Activated CD8-positive, alpha-beta T cell treated with anti-CD3 and anti-CD28 coated beads, Interleukin-2, amount 10 ng/mL, durations not matched to agents 7 days and 5 days (primary cell): ENCODE results near the gene PPP6R3. TPM values are rescaled to one million over a fixed set of nuclear protein-coding genes. Genes with fewer than 3 reads are reported as not detected.
"Not testable (repeated sequence)": the region's sequence is repeated elsewhere in the genome, so short reads cannot be mapped to it uniquely, and the experiment has no call there.

Experiments used
- ATAC-seq: fragments of 150-1000 bp; cut with Tn5 transposase; one replicate; pipeline ENCODE4 v1.10.0; 2021; ENCODE audit warnings: moderate library complexity
- CTCF ChIA-PET: fragments of 350-600 bp; sonication (Branson Sonifier 250); formaldehyde crosslinking; loops from one replicate; lab custom pipeline; 2021; ENCODE audit warnings: antibody characterized with exemption; lab: Charles Lee
- POLR2A ChIA-PET: fragments of 350-600 bp; sonication (Branson Sonifier 250); formaldehyde crosslinking; loops from one replicate; lab custom pipeline; 2021; ENCODE audit warnings: antibody characterized with exemption; lab: Charles Lee
- DNase-seq: peaks from one replicate; pipeline ENCODE4 v3.0.0-alpha.2; 2020
- H3K27ac Mint-ChIP-seq: one replicate; pipeline ENCODE4 v1.8.0; 2021; ENCODE audit warnings: mild to moderate bottlenecking, mixed read lengths
- H3K27me3 Mint-ChIP-seq: one replicate; pipeline ENCODE4 v1.8.0; 2021; ENCODE audit warnings: low read depth, mixed read lengths
- H3K36me3 Mint-ChIP-seq: one replicate; pipeline ENCODE4 v1.8.0; 2021; ENCODE audit warnings: low read depth, mixed read lengths
- H3K4me1 Mint-ChIP-seq: one replicate; pipeline ENCODE4 v1.8.0; 2021; ENCODE audit warnings: low read depth, mixed read lengths
- H3K4me3 Mint-ChIP-seq: one replicate; pipeline ENCODE4 v1.8.0; 2021; ENCODE audit warnings: mild to moderate bottlenecking, mixed read lengths
- H3K9me3 Mint-ChIP-seq: one replicate; pipeline ENCODE4 v1.8.0; 2022; ENCODE audit warnings: mixed read lengths; ENCODE audit not compliant: insufficient read depth
- total RNA-seq, 2 experiments: library from RNA; stranded (reverse); gene quantifications; one replicate each; pipeline ENCODE4 v1.2.3, GENCODE V29; 2021

PPP6R3 gene
- total RNA-seq, 2 experiments from 2014 or later = 114 to 120 TPM

- H3K9me3 Mint-ChIP-seq = peaks cover 5% of the 10 kb centered on the region
- peaks cover 4% of the 10 kb centered on the region for H3K4me1 Mint-ChIP-seq
- no peak overlapping the region for H3K4me3 Mint-ChIP-seq
- no peak for ATAC-seq
- POLR2A ChIA-PET = no interaction called here
- peaks cover 52% of the 10 kb centered on the region for H3K36me3 Mint-ChIP-seq
- no peaks in the 10 kb centered on the region for H3K27me3 Mint-ChIP-seq
- CTCF ChIA-PET = no interaction called here
- no peak overlapping the region for H3K27ac Mint-ChIP-seq
- no peak for DNase-seq
Measured at GRCh38 chr11:68424981-68425865, 35.3 kb upstream of the PPP6R3 start.

GRCh38 chr11:68425866-68426380 is 34.6 kb upstream of the PPP6R3 start:
- ATAC-seq (no peak), DNase-seq (no peak)
- H3K4me1 Mint-ChIP-seq = no peaks in the 10 kb centered on the region
- peaks cover 5% of the 10 kb centered on the region for H3K9me3 Mint-ChIP-seq
- H3K27ac Mint-ChIP-seq = peak overlapping the region; percentile 43
- no peak overlapping the region for H3K4me3 Mint-ChIP-seq
- peaks cover 55% of the 10 kb centered on the region for H3K36me3 Mint-ChIP-seq
- H3K27me3 Mint-ChIP-seq = no peaks in the 10 kb centered on the region
- ChIA-PET POLR2A (no interaction called here), CTCF (no interaction called here)

GRCh38 chr11:68429661-68430060 is 30.9 kb upstream of the PPP6R3 start:
- Mint-ChIP-seq H3K36me3 (peaks cover 57% of the 10 kb centered on the region), H3K4me3 (no peak overlapping the region), H3K4me1 (no peaks in the 10 kb centered on the region), H3K9me3 (peaks cover 5% of the 10 kb centered on the region), H3K27me3 (no peaks in the 10 kb centered on the region), H3K27ac (no peak overlapping the region)
- DNase-seq (no peak), ATAC-seq (no peak)
- CTCF ChIA-PET = no interaction called here
- POLR2A ChIA-PET = no interaction called here

GRCh38 chr11:68430384-68430783 is 30.2 kb upstream of the PPP6R3 start:
- ATAC-seq = no peak
- ChIA-PET POLR2A (no interaction called here), CTCF (no interaction called here)

DNA sequence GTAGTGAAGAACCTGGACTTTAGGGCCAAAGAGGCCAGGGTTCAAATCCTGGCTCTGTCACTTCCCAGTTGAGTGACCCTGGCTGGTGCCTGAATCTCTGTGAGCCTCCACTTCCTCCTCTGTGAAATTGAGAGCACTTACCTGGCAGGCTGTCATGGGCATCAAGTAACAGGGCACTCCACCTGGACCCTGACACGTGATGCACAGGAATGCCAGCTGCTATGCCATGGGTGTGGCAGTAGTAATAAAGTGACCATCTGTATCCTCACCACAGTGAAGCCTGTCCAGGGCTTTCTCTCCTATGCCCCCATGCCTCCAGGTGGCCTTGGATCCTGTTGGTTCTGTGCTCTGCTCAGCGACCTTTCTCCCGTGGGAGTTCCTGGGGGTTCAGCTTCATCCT is 29.8 kb upstream of the PPP6R3 start:
- CTCF ChIA-PET = no interaction called here
- Mint-ChIP-seq H3K27ac (no peak overlapping the region), H3K36me3 (peaks cover 49% of the 10 kb centered on the region), H3K9me3 (peaks cover 5% of the 10 kb centered on the region), H3K27me3 (no peaks in the 10 kb centered on the region), H3K4me1 (no peaks in the 10 kb centered on the region), H3K4me3 (no peak overlapping the region)
- no peak for ATAC-seq
- POLR2A ChIA-PET = no interaction called here
- no peak for DNase-seq

More at GRCh38 chr11:68430384-68430783, 30.2 kb upstream of the PPP6R3 start:
- peaks cover 52% of the 10 kb centered on the region for H3K36me3 Mint-ChIP-seq
- H3K9me3 Mint-ChIP-seq = peaks cover 5% of the 10 kb centered on the region
- H3K4me3 Mint-ChIP-seq = no peak overlapping the region
- H3K27me3 Mint-ChIP-seq = no peaks in the 10 kb centered on the region
- no peak overlapping the region for H3K27ac Mint-ChIP-seq
- DNase-seq = no peak
- H3K4me1 Mint-ChIP-seq = no peaks in the 10 kb centered on the region

DNA sequence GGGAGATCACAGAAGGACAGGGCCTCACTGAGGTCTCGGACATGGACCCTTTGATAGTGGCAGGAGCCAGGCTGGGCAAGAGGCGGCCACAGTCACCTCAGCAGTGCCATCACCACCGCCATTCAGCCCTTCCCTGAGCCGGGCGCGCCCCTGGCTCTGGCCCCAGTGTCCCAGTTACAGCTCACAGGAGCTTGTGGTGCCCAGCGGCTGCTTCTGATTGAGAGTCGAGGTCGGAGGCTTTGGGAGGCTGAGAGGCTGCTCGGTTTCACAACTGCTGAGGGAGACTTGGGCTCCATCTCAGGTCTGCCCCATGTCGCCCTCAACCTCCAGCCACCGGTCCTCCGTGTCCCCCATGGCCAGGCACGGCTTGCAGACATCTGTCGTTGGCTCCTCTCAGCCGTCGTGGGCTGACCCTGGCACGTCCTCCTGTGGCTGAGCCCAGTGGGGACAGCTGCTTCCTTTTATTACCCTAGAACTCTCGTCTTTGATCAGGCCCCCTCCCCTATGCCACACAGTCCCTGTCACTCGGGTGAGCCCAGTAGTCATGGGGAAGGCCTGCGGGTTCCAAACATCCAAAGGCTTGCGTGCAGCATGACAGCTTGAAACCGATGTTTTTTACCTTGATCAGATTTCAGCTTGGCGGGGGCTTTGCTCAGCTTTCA is 28.4 kb upstream of the PPP6R3 start:
- Mint-ChIP-seq H3K4me3 (no peak overlapping the region), H3K4me1 (peaks cover 5% of the 10 kb centered on the region), H3K36me3 (peaks cover 38% of the 10 kb centered on the region), H3K27ac (no peak overlapping the region), H3K9me3 (peaks cover 5% of the 10 kb centered on the region), H3K27me3 (no peaks in the 10 kb centered on the region)
- ChIA-PET CTCF (no interaction called here), POLR2A (no interaction called here)
- DNase-seq = no peak
- ATAC-seq = no peak

DNA sequence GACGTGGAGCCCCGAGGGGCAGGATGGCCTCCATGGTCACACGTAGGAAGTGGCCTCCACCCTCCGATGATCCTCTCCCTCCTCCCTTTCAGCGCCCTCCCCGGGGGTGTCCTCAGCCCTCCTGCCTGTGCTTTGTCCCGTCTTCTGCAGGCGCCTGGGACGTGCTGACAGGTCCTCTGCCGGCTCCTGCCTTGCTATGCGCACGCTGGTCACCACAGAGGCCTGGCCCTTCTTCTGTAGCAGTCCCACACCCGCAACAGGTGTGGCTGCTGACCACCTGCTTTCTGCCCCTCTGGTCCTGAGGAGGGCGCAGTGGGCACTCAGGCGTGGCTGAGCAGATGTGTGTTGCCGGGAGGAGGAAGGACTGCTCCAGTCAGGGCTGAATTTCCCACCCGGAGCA is 27.7 kb upstream of the PPP6R3 start:
- ATAC-seq (no peak), DNase-seq (no peak)
- H3K9me3 Mint-ChIP-seq = peaks cover 5% of the 10 kb centered on the region
- CTCF ChIA-PET = no interaction called here
- no peak overlapping the region for H3K4me3 Mint-ChIP-seq
- no peaks in the 10 kb centered on the region for H3K27me3 Mint-ChIP-seq
- POLR2A ChIA-PET = no interaction called here
- H3K27ac Mint-ChIP-seq = no peak overlapping the region
- peaks cover 10% of the 10 kb centered on the region for H3K4me1 Mint-ChIP-seq
- H3K36me3 Mint-ChIP-seq = peaks cover 37% of the 10 kb centered on the region

DNA sequence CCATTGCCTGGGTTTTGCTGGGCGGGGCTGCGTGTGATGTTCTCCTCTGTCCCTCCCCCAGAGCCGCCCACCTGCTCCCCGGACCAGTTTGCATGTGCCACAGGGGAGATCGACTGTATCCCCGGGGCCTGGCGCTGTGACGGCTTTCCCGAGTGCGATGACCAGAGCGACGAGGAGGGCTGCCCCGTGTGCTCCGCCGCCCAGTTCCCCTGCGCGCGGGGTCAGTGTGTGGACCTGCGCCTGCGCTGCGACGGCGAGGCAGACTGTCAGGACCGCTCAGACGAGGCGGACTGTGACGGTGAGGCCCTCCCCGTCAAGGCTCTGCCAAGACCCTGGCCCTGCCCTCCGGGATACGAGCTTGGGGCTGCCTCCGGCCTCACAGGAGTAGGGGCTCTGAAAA is 27.0 kb upstream of the PPP6R3 start:
- H3K27me3 Mint-ChIP-seq = no peaks in the 10 kb centered on the region
- H3K4me3 Mint-ChIP-seq = no peak overlapping the region
- H3K4me1 Mint-ChIP-seq = peaks cover 10% of the 10 kb centered on the region
- CTCF ChIA-PET = no interaction called here
- DNase-seq (no peak), ATAC-seq (no peak)
- H3K9me3 Mint-ChIP-seq = peaks cover 5% of the 10 kb centered on the region
- POLR2A ChIA-PET = no interaction called here
- no peak overlapping the region for H3K27ac Mint-ChIP-seq
- peaks cover 33% of the 10 kb centered on the region for H3K36me3 Mint-ChIP-seq

DNA sequence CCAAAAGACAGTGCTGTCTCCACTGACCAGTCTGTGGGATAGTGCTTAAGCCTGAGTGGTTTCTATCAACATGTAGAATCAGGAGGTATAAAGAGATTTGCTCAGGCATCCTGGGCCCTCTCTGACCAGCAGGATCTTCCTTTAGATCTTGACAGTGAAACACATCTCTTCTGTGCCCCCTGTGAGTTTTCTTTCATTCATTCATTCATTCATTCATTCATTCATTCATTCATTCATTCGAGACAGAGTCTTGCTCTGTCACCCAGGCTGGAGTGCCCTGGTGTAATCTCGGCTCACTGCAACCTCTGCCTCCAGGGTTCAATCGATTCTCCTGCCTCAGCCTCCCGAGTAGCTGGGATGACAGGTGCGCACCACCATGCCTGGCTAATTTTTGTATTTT is 26.4 kb upstream of the PPP6R3 start:
- H3K9me3 Mint-ChIP-seq, H3K4me3 Mint-ChIP-seq, POLR2A ChIA-PET, DNase-seq, ATAC-seq, H3K27ac Mint-ChIP-seq, H3K27me3 Mint-ChIP-seq, H3K4me1 Mint-ChIP-seq, CTCF ChIA-PET: not testable (repeated sequence)
- peaks cover 29% of the 10 kb centered on the region for H3K36me3 Mint-ChIP-seq

- Mint-ChIP-seq H3K27ac (no peak overlapping the region), H3K4me3 (no peak overlapping the region), H3K9me3 (no peaks in the 10 kb centered on the region), H3K27me3 (no peaks in the 10 kb centered on the region), H3K4me1 (peaks cover 10% of the 10 kb centered on the region), H3K36me3 (peaks cover 12% of the 10 kb centered on the region)
- DNase-seq = no peak
- POLR2A ChIA-PET = no interaction called here
- ATAC-seq = no peak
- CTCF ChIA-PET = no interaction called here
Measured at GRCh38 chr11:68436162-68436888, 24.2 kb upstream of the PPP6R3 start.

GRCh38 chr11:68436985-68437926 is 23.3 kb upstream of the PPP6R3 start:
- H3K4me1 Mint-ChIP-seq = peaks cover 14% of the 10 kb centered on the region
- ATAC-seq = peak; percentile 24
- peak overlapping the region; percentile 52 for H3K27ac Mint-ChIP-seq
- no peaks in the 10 kb centered on the region for H3K27me3 Mint-ChIP-seq
- H3K4me3 Mint-ChIP-seq = no peak overlapping the region
- POLR2A ChIA-PET = no interaction called here
- no peak for DNase-seq
- H3K9me3 Mint-ChIP-seq = no peaks in the 10 kb centered on the region
- CTCF ChIA-PET = no interaction called here
- peaks cover 13% of the 10 kb centered on the region for H3K36me3 Mint-ChIP-seq
